ENCODE data around the gene PSMB1. TPM values are rescaled to one million over a fixed set of nuclear protein-coding genes. Genes with fewer than 3 reads are reported as not detected.
A peak's percentile ranks its signal among the peaks of the same experiment; 100 is the strongest.

Gene PSMB1
- total RNA-seq = 210 and 234 TPM in 2 replicates

DNA sequence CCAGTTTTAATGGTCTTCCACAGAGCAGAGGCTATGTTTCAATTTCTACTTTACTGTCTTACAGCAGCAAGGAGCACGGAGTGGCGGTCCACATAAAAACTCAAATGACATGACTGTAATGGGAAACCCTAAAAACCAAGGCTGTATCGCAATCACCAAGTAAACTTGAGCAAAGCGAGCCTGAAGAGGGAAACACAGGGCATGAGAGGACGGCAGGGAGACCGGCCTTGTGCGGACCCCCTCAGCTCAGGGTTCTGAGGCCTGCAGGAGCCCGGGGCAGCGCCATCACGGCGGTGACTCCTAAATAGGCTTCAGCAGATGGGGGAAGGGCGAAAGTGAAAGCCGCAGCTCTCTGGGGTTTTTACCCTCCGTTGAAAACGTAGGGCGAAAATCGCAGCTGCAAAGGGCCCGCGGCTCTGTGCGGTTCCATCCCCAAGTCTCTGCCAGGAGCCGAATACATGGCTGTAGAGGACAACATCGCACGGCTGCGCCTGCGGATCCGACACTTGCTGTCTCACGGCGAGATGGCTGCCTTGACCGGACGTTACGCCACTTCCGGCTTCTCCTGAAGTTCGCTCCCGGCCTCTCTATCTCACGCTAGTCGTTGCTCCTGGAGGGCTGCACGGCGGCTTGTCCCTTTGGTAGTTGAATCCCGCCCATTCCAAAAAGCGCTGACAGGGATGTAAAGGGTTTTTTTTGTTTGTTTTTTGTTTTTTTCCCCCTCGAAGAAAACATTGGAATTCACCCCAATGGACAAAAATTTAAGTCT is at the start of gene PSMB1:
Gene PSMB1 (minus strand): TSS at position 543 of the 769 bp plus-strand sequence. CDS start 65 bp downstream, at position 478.
- Histone ChIP-seq H3K36me3 (ENCODE audit: control insufficient read depth, insufficient read depth, low read length) (peaks cover 5% of the 10 kb centered on the region), H3K27me3 (ENCODE audit: control insufficient read depth, insufficient read depth, low read length) (no peaks in the 10 kb centered on the region), H3K4me3 (ENCODE audit: low read depth, low read length) (peak within 1 kb of the TSS; percentile 92)
- TF ChIP-seq, protein P1, sequence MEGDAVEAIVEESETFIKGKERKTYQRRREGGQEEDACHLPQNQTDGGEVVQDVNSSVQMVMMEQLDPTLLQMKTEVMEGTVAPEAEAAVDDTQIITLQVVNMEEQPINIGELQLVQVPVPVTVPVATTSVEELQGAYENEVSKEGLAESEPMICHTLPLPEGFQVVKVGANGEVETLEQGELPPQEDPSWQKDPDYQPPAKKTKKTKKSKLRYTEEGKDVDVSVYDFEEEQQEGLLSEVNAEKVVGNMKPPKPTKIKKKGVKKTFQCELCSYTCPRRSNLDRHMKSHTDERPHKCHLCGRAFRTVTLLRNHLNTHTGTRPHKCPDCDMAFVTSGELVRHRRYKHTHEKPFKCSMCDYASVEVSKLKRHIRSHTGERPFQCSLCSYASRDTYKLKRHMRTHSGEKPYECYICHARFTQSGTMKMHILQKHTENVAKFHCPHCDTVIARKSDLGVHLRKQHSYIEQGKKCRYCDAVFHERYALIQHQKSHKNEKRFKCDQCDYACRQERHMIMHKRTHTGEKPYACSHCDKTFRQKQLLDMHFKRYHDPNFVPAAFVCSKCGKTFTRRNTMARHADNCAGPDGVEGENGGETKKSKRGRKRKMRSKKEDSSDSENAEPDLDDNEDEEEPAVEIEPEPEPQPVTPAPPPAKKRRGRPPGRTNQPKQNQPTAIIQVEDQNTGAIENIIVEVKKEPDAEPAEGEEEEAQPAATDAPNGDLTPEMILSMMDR (IDR thresholded peaks at IDR 0.05; ENCODE audit: insufficient read depth, low read length, severe bottlenecking) = no peak
- FAIRE-seq (no peak), DNase-seq (ENCODE audit: low read depth) (peak; percentile 90)

DNA sequence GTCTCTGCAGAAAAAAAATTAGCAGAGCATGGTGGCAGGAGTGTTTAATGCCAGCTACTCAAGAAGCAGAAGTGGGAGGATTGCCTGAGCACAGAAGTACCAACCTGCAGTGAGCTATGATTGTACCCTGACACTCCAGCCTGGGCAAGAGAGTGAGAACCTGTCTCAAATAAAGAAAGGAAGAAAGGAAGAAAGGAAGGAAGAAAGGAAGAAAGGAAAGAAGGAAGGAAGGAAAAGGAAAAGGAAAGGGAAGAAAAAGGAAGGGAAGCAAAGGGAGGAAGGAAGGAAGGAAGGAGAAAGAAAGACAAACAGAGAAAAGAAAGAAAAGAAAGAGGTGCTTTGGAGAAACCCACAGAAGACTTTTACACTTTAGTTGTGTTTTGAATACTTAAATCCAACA is 44.2 kb upstream of the PSMB1 start:
- H3K27me3 ChIP-seq (ENCODE audit: control insufficient read depth, insufficient read depth, low read length) = peaks cover 2% of the 10 kb centered on the region
- H3K4me3 ChIP-seq (ENCODE audit: low read depth, low read length) = no peak overlapping the region
- DNase-seq (ENCODE audit: low read depth) = no peak
- H3K36me3 ChIP-seq (ENCODE audit: control insufficient read depth, insufficient read depth, low read length) = no peaks in the 10 kb centered on the region
- FAIRE-seq = no peak
- TF ChIP-seq, protein P1 (IDR thresholded peaks at IDR 0.05; ENCODE audit: insufficient read depth, low read length, severe bottlenecking) = no peak

DNA sequence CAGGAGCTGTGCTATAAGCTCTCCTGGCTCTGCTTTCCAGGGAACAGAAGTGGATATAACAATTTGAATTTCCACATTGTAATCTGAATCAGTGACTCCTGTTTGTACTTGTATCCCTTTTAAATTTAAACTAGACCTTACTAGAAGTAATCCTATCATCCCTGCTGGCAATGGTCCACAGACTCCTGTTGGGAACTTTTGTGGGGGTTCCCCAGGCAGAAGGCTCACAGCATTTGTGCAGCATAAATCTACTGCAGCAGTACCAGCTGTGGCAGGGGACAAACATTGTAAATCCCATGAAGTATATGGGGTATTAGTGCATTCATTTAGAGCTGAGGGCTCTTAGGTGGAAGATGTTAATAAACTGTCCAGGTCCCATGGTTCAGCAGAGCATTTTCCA is 43.3 kb upstream of the PSMB1 start:
- Histone ChIP-seq H3K36me3 (ENCODE audit: control insufficient read depth, insufficient read depth, low read length) (no peaks in the 10 kb centered on the region), H3K4me3 (ENCODE audit: low read depth, low read length) (no peak overlapping the region), H3K27me3 (ENCODE audit: control insufficient read depth, insufficient read depth, low read length) (peaks cover 2% of the 10 kb centered on the region)
- DNase-seq (ENCODE audit: low read depth) (no peak), FAIRE-seq (no peak)
- TF ChIP-seq, protein P1 (IDR thresholded peaks at IDR 0.05; ENCODE audit: insufficient read depth, low read length, severe bottlenecking) = no peak

DNA sequence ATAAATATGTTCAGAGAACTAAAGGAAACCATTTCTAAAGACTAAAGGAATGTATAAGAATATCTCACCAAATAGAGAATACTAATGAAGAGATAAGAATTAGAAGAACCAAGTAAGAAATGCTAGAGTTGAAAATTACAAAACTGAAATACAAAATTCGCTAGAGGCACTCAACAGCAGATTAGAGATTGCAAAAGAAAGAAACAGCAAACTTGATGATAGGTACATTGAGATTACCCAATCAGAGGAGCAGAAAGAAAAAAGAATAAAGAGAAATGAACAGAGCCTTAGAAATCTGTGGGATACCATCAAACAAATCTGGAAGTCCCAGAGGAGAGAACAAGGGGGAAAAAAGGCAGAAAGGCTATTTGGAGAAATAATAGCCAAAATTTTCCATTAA is 37.6 kb upstream of the PSMB1 start:
- DNase-seq (ENCODE audit: low read depth) (no peak), FAIRE-seq (no peak)
- Histone ChIP-seq H3K36me3 (ENCODE audit: control insufficient read depth, insufficient read depth, low read length) (no peaks in the 10 kb centered on the region), H3K4me3 (ENCODE audit: low read depth, low read length) (no peak overlapping the region), H3K27me3 (ENCODE audit: control insufficient read depth, insufficient read depth, low read length) (no peaks in the 10 kb centered on the region)
- TF ChIP-seq, protein P1 (IDR thresholded peaks at IDR 0.05; ENCODE audit: insufficient read depth, low read length, severe bottlenecking) = no peak

DNA sequence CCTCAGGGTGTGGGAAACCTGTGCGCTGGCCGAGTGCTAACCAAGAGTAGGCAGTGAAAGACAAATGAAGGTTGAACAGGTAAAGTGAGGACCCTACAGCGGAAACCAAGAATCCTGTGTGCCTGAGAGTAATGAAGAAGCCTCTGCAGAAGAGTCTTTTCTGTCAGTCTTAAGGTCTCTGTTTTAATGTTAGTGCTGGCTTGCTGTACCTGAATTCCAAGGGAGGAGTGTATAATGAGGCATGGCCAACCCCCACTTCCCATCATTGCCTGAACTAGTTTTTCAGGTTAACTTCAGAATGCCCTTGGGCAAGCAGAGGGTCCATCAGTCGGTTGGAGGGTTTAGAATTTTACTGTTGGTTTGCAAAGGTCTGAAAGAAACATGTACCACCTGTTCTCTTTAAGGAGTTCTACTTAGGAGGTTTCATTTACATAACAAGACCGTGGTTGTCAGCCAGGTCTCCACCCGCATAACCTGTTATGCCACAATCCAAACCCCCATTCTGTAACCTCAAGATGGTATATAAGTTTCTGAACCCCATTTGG is 31.9 kb upstream of the PSMB1 start:
- H3K27me3 ChIP-seq (ENCODE audit: control insufficient read depth, insufficient read depth, low read length) = no peaks in the 10 kb centered on the region
- TF ChIP-seq, protein P1 (IDR thresholded peaks at IDR 0.05; ENCODE audit: insufficient read depth, low read length, severe bottlenecking) = no peak
- peaks cover 6% of the 10 kb centered on the region for H3K36me3 ChIP-seq (ENCODE audit: control insufficient read depth, insufficient read depth, low read length)
- FAIRE-seq (no peak), DNase-seq (ENCODE audit: low read depth) (peak; percentile 41)
- H3K4me3 ChIP-seq (ENCODE audit: low read depth, low read length) = peak overlapping the region; percentile 97

Data from bronchial epithelial cell (primary cell).